HCT116 (cell line): ENCODE measurements around the gene EPS15. TPM values are rescaled to one million over a fixed set of nuclear protein-coding genes. Genes with fewer than 3 reads are reported as not detected.

Experiments used
- ATAC-seq: fragments of 200-7000 bp; cut with Tn5 transposase; 2 replicates; pipeline ENCODE4 v1.9.1; 2020; ENCODE audit warnings: mild to moderate bottlenecking, moderate library complexity
- BruUV-seq: library from RNA; stranded (reverse); fragments of 400-500 nt; replicated peaks from 2 replicates; lab custom pipeline; 2021; lab: Mats Ljungman, UMichigan
- CTCF ChIA-PET: fragments of 300-600 bp; sonication (Branson Sonifier 250); formaldehyde crosslinking; loops from one replicate; lab custom pipeline; 2021; ENCODE audit warnings: antibody characterized with exemption; lab: Charles Lee
- POLR2A ChIA-PET: fragments of 300-600, 350-600 bp; sonication (Branson Sonifier 250); formaldehyde crosslinking; loops from one replicate; lab custom pipeline; 2021; ENCODE audit warnings: antibody characterized with exemption; lab: Charles Lee
- RAD21 ChIA-PET, 2 experiments: fragments of 300-600 bp; sonication (Branson Sonifier 250); formaldehyde crosslinking; loops; one replicate each; lab custom pipeline; 2023; ENCODE audit warnings: low total read pairs in 2 of 2; ENCODE audit not compliant: uncharacterized antibody in 2 of 2, unreplicated experiment in 2 of 2, low non-redundant PET in 1 of 2; lab: Charles Lee
- DNase-seq: peaks from one replicate; pipeline ENCODE4 v3.0.0-alpha.2; 2010; ENCODE audit warnings: low read depth, low spot score
- H2AFZ ChIP-seq: fragments of 200-600 bp; shearing (Covaris generic), sonication (generic); 2 replicates; pipeline ENCODE4 v1.6.1; 2017; ENCODE audit warnings: low read depth, mixed run types, mixed read lengths, antibody characterized with exemption, low read length; ENCODE audit not compliant: poor library complexity, severe bottlenecking
- H3K27ac ChIP-seq: 2 replicates; pipeline ENCODE4 v1.5.1; 2012; ENCODE audit warnings: low read depth, low read length
- H3K27me3 ChIP-seq: fragments of 200-600 bp; sonication (generic); 2 replicates; pipeline ENCODE4 v1.6.1; 2016; ENCODE audit warnings: mixed run types, low read length, mixed read lengths; ENCODE audit not compliant: insufficient read depth
- H3K36me3 ChIP-seq, 2 experiments: fragments of 200-500 bp in 1 of 2; fragments of 200-600 bp in 1 of 2; sonication (Bioruptor generic) in 1 of 2; sonication (generic) in 1 of 2; 2 replicates each; pipeline versions ENCODE4 v1.5.1 to v1.6.1; 2014 to 2016; ENCODE audit warnings: low read length in 2 of 2, inconsistent platforms in 1 of 2, mixed read lengths in 1 of 2, mixed run types in 1 of 2; ENCODE audit not compliant: insufficient read depth in 2 of 2, control insufficient read depth in 1 of 2
- H3K4me1 ChIP-seq, 2 experiments: fragments of 200-600 bp in 1 of 2; sonication (generic) in 1 of 2; 2 replicates each; pipeline versions ENCODE4 v1.5.1 to v1.6.1; 2012 to 2017; ENCODE audit warnings: low read length in 2 of 2, inconsistent platforms in 1 of 2, mild to moderate bottlenecking in 1 of 2, mixed read lengths in 1 of 2, mixed run types in 1 of 2, moderate library complexity in 1 of 2; ENCODE audit not compliant: insufficient read depth in 2 of 2, control insufficient read depth in 1 of 2
- H3K4me2 ChIP-seq: fragments of 200-600 bp; sonication (generic); 2 replicates; pipeline ENCODE4 v1.6.1; 2017; ENCODE audit warnings: mixed run types, low read length, mixed read lengths
- H3K4me3 ChIP-seq, 2 experiments: fragments of 200-600 bp in 1 of 2; sonication (generic) in 1 of 2; replicated peaks in 1 of 2; 2 replicates each; pipeline ENCODE4 v1.5.1; 2011 to 2016; ENCODE audit warnings: low read length in 2 of 2, control low read depth in 1 of 2, low read depth in 1 of 2, mild to moderate bottlenecking in 1 of 2, mixed read lengths in 1 of 2, mixed run types in 1 of 2
- H3K79me2 ChIP-seq: fragments of 200-600 bp; sonication (generic); 2 replicates; pipeline ENCODE4 v1.6.1; 2017; ENCODE audit warnings: mild to moderate bottlenecking, mixed run types, low read length, moderate library complexity, mixed read lengths; ENCODE audit not compliant: insufficient read depth
- H3K9ac ChIP-seq: fragments of 200-600 bp; sonication (generic); 2 replicates; pipeline ENCODE4 v1.6.1; 2016; ENCODE audit warnings: low read length, mixed read lengths
- H3K9me2 ChIP-seq: fragments of 200-600 bp; sonication (generic), shearing (Covaris generic); 2 replicates; pipeline ENCODE4 v1.6.1; 2017; ENCODE audit warnings: mixed run types, mild to moderate bottlenecking, moderate library complexity; ENCODE audit not compliant: insufficient read depth
- H3K9me3 ChIP-seq, 2 experiments: fragments of 200-500 bp in 1 of 2; fragments of 200-600 bp in 1 of 2; sonication (Bioruptor generic) in 1 of 2; sonication (generic) in 1 of 2; 2 replicates each; pipeline ENCODE4 v1.6.1; 2014 to 2017; ENCODE audit warnings: low read length in 2 of 2, mixed read lengths in 2 of 2, inconsistent platforms in 1 of 2, low read depth in 1 of 2, mild to moderate bottlenecking in 1 of 2, mixed run types in 1 of 2, moderate library complexity in 1 of 2; ENCODE audit not compliant: control insufficient read depth in 1 of 2, insufficient read depth in 1 of 2
- H4K20me1 ChIP-seq: fragments of 200-600 bp; sonication (generic), shearing (Covaris generic); 2 replicates; pipeline ENCODE4 v1.6.1; 2017; ENCODE audit warnings: mixed run types, mild to moderate bottlenecking, moderate library complexity; ENCODE audit not compliant: insufficient read depth
- CEBPB ChIP-seq: IDR thresholded peaks from 2 replicates; pipeline ENCODE4 v1.6.1; 2012; ENCODE audit warnings: low read depth
- CTCF ChIP-seq, 3 experiments: fragments of 200-600 bp in 1 of 3; sonication (generic) in 1 of 3; IDR thresholded peaks in 2 of 3; conservative IDR thresholded peaks in 1 of 3; 2 replicates each; pipeline ENCODE4 v1.5.1; 2012 to 2017; ENCODE audit warnings: low read depth in 2 of 3, low read length in 2 of 3, antibody characterized with exemption in 1 of 3, borderline replicate concordance in 1 of 3, control low read depth in 1 of 3, mild to moderate bottlenecking in 1 of 3, mixed read lengths in 1 of 3, mixed run types in 1 of 3, moderate library complexity in 1 of 3; ENCODE audit not compliant: insufficient read depth in 1 of 3
- ELF1 ChIP-seq: IDR thresholded peaks from 2 replicates; pipeline ENCODE4 v1.6.1; 2012; ENCODE audit warnings: low read depth, borderline replicate concordance
- EZH2 ChIP-seq: fragments of 200-600 bp; sonication (generic); IDR thresholded peaks from 2 replicates; pipeline ENCODE4 v1.6.1; 2017; ENCODE audit warnings: antibody characterized with exemption, mixed run types
- EZH2phosphoT487 ChIP-seq: fragments of 200-600 bp; IDR thresholded peaks from 2 replicates; pipeline ENCODE4 v1.6.1; 2018; ENCODE audit warnings: antibody characterized with exemption, borderline replicate concordance
- JUND ChIP-seq: IDR thresholded peaks from 2 replicates; pipeline ENCODE4 v1.6.1; 2012
- MAX ChIP-seq: IDR thresholded peaks from 2 replicates; pipeline ENCODE4 v1.6.1; 2012
- POLR2AphosphoS5 ChIP-seq: IDR thresholded peaks from 2 replicates; pipeline ENCODE4 v1.6.1; 2011; ENCODE audit warnings: mild to moderate bottlenecking, low read depth, low read length, moderate library complexity
- REST ChIP-seq: IDR thresholded peaks from 2 replicates; pipeline ENCODE4 v1.6.1; 2012; ENCODE audit warnings: low read depth
- SIN3A ChIP-seq: IDR thresholded peaks from 2 replicates; pipeline ENCODE4 v1.6.1; 2012; ENCODE audit warnings: low read depth
- SP1 ChIP-seq: IDR thresholded peaks from 2 replicates; pipeline ENCODE4 v1.6.1; 2012; ENCODE audit warnings: low read depth
- TCF7L2 ChIP-seq: IDR thresholded peaks from 2 replicates; pipeline ENCODE4 v1.7.0; 2011; ENCODE audit warnings: borderline replicate concordance, inconsistent platforms; ENCODE audit not compliant: insufficient read depth, insufficient read length; ENCODE audit errors: extremely low read depth
- ZNF274 ChIP-seq: fragments of 200-500 bp; sonication (Bioruptor generic); IDR thresholded peaks from 2 replicates; pipeline ENCODE4 v1.6.1; 2014; ENCODE audit warnings: mild to moderate bottlenecking, low read depth, low read length, inconsistent platforms
- intact Hi-C: fragments of 100-400 bp; cut with micrococcal nuclease; formaldehyde crosslinking; loops from 2 replicates; pipeline ENCODE4 v1.10.0; 2022
- total RNA-seq: library from RNA; stranded (reverse); gene quantifications from one replicate; pipeline ENCODE4 v1.2.1, GENCODE V29; 2021; ENCODE audit not compliant: unreplicated experiment

The EPS15 gene
- total RNA-seq, 1 experiment from 2014 or later = 41.2 TPM

- H3K27me3 ChIP-seq = no peaks in the 10 kb centered on the region
- TF ChIP-seq EZH2 = no peak
- TF ChIP-seq MAX = no peak
- no peak for TF ChIP-seq SP1
- TF ChIP-seq POLR2AphosphoS5 = no peak
- TF ChIP-seq JUND = no peak
- no peak for TF ChIP-seq REST
- TF ChIP-seq CTCF (IDR thresholded peaks at IDR 0.05 in 2 of 3, conservative IDR thresholded peaks at IDR 0.05 in 1 of 3; ENCODE audit: borderline replicate concordance in 1 of 3, insufficient read depth in 1 of 3, low read depth in 2 of 3, low read length in 2 of 3) = no peak
- TF ChIP-seq TCF7L2 = no peak
- TF ChIP-seq SIN3A = no peak
- TF ChIP-seq EZH2phosphoT487 = no peak
- TF ChIP-seq ELF1 = no peak
- TF ChIP-seq ZNF274 = no peak
- no peak for TF ChIP-seq CEBPB
- no peaks in the 10 kb centered on the region for H3K79me2 ChIP-seq
- H2AFZ ChIP-seq = peak overlapping the region; percentile 3
- DNase-seq (no peak), ATAC-seq (no peak)
- H3K9me2 ChIP-seq = no peaks in the 10 kb centered on the region
- ChIA-PET RAD21 (no interaction called here), CTCF (no interaction called here), POLR2A (no interaction called here)
- intact Hi-C loops = no loop called here
- H3K9me3 ChIP-seq = no peaks in the 10 kb centered on the region
- BruUV-seq = no TSS peak
- H3K36me3 ChIP-seq = no peaks in the 10 kb centered on the region
- H3K9ac ChIP-seq = no peak overlapping the region
- H3K4me3 ChIP-seq = no peak overlapping the region
- H3K27ac ChIP-seq = no peak overlapping the region
- no peak overlapping the region for H3K4me2 ChIP-seq
- H4K20me1 ChIP-seq = no peaks in the 10 kb centered on the region
- peaks cover 19 to 48% of the 10 kb centered on the region in 2 experiments for H3K4me1 ChIP-seq
Observed at GRCh38 chr1:51543858-51544257, 24.8 kb upstream of the EPS15 start.
